ENCODE measurements around the gene RILPL2.
"Not testable (repeated sequence)": the region's sequence is repeated elsewhere in the genome, so short reads cannot be mapped to it uniquely, and the experiment has no call there.

The RILPL2 gene

DNA sequence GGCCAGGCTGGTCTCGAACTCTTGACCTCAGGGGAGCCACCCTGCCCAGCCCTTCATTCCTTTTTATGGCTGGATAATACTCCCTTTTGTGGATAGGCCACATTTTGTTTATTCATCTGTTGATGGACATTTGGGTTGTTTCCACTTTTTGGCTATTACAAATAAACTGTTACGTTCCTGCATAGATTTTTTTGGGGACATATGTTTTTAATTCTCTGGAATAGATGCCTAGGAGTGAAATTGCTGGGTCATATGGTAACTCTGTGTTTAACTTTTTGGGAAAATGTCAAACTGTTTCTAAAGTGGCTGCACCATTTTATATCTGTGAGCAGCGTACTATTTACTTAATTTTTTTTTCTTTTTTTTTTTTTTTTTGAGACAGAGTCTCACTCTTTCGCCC is 42.7 kb downstream of the RILPL2 start:
- no peak overlapping the region for H3K27ac ChIP-seq (ENCODE audit: low read depth, low read length)
- peaks cover 32 to 67% of the 10 kb centered on the region in 2 donors for H3K36me3 ChIP-seq (ENCODE audit: control insufficient read depth in 1 of 2, insufficient read depth in 2 of 2, low read length in 2 of 2)
- H3K4me1 ChIP-seq (ENCODE audit: control insufficient read depth in 1 of 2, insufficient read depth in 2 of 2, low read length in 2 of 2): peaks cover 5 to 8% of the 10 kb centered on the region in 2 donors

DNA sequence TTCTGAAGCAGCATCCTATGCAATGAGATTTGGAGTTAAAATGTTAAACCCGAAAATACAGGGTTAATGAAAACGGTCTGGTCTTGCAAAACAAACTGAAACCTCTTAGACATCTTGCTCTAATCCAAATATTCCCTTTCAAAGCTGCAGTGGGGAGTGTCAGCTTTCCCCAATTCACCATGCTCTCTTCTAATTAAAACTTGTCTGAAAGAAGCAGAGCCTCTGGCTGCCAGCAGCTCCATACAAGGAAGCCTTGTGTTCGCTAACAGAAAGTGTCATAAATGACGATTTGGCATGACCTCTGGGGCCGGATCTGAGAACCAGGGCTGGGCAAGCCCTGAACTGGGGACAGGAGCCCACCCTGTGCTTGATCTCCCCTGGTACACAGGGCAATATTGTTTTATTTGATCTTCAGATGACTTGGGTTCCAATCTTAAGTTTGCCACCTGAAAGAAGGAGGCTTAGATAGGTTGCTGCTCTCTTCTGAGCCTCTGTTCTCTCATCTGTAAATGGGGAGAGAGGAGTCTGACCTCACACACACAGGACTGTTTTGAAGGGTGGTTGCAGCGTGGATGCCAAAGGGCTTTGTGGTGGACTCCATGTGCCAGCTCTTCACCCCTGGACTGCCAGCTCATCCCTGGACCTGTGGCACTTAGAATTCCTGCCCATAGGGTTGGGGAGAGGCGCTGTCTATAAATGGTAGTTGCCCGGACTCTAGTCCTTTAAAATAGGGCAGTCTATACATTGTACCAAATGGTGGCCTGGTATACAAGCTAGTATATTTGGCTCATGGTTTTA is 44.7 kb downstream of the RILPL2 start:
- H3K9ac ChIP-seq (ENCODE audit: low read depth in 1 of 2, low read length in 2 of 2): no peak overlapping the region
- H3K9me3 ChIP-seq (ENCODE audit: control insufficient read depth in 1 of 2, low read length in 2 of 2): no peaks in the 10 kb centered on the region
- no peaks in the 10 kb centered on the region for H3K27me3 ChIP-seq (ENCODE audit: control insufficient read depth in 1 of 2, insufficient read depth in 2 of 2, low read length in 2 of 2)
- H3K36me3 ChIP-seq (ENCODE audit: control insufficient read depth in 1 of 2, insufficient read depth in 2 of 2, low read length in 2 of 2): peaks cover 28 to 53% of the 10 kb centered on the region in 2 donors
- no peak overlapping the region for H3K4me3 ChIP-seq (ENCODE audit: low read depth in 1 of 2, low read length in 2 of 2)
- H3K27ac ChIP-seq (ENCODE audit: low read depth, low read length): no peak overlapping the region
- H3K4me1 ChIP-seq (ENCODE audit: control insufficient read depth in 1 of 2, insufficient read depth in 2 of 2, low read length in 2 of 2): peaks cover 18 to 21% of the 10 kb centered on the region in 2 donors

More for the DNA sequence above, 42.7 kb downstream of the RILPL2 start:
- Histone ChIP-seq H3K9ac (ENCODE audit: low read depth in 1 of 2, low read length in 2 of 2) (no peak overlapping the region), H3K27me3 (ENCODE audit: control insufficient read depth in 1 of 2, insufficient read depth in 2 of 2, low read length in 2 of 2) (no peaks in the 10 kb centered on the region), H3K4me3 (ENCODE audit: low read depth in 1 of 2, low read length in 2 of 2) (no peak overlapping the region), H3K9me3 (ENCODE audit: control insufficient read depth in 1 of 2, low read length in 2 of 2) (no peaks in the 10 kb centered on the region)

DNA sequence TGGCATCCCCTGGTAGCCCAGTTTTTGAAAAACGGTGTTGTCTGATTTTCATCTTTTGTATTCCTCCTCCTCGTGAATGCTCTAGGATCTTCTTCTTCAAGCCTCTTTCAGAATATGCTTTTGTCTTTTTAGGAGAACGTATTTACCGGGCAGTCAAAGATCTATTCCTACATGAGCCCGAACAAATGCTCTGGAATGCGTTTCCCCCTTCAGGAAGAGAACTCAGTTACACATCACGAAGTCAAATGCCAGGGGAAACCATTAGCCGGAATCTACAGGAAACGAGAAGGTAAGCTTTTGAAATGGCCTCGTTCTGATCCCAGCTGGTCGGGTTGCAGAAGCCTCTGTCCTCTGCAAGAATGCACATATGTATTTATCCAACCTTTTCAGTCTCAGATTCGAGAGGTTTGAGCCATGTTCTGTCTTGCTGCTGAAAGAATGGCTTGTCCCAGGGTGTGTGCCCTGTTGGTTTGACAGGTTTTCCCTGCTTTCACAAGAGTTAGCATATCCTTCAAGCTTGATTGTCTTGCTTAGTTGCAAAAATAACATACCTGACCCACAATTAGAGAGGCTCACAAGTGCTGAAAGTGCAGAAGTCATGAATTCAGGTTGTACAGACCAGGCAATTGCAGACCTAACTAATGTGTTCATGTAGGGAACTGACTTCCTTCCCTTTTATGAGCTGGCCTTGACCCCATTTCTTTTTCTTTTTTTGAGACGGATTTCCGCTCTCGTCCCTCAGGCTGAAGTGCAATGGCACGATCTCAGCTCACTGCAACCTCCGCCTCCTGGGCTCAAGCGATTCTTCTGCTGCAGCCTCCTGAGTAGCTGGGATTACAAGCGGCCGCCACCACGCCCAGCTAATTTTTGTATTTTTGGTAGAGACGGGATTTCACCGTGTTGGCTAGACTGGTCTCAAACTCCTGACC is 45.7 kb downstream of the RILPL2 start:
- no peak overlapping the region for H3K27ac ChIP-seq (ENCODE audit: low read depth, low read length)
- H3K4me1 ChIP-seq (ENCODE audit: control insufficient read depth in 1 of 2, insufficient read depth in 2 of 2, low read length in 2 of 2): peaks cover 18 to 27% of the 10 kb centered on the region in 2 donors
- H3K9me3 ChIP-seq (ENCODE audit: control insufficient read depth in 1 of 2, low read length in 2 of 2): no peaks in the 10 kb centered on the region
- peak overlapping the region; percentile 70 to 73 for H3K4me3 ChIP-seq (ENCODE audit: low read depth in 1 of 2, low read length in 2 of 2)
- no peaks in the 10 kb centered on the region for H3K27me3 ChIP-seq (ENCODE audit: control insufficient read depth in 1 of 2, insufficient read depth in 2 of 2, low read length in 2 of 2)
- peaks cover 20 to 43% of the 10 kb centered on the region in 2 donors for H3K36me3 ChIP-seq (ENCODE audit: control insufficient read depth in 1 of 2, insufficient read depth in 2 of 2, low read length in 2 of 2)
- peak overlapping the region in 1 of 2 donors; percentile 50 for H3K9ac ChIP-seq (ENCODE audit: low read depth in 1 of 2, low read length in 2 of 2)

DNA sequence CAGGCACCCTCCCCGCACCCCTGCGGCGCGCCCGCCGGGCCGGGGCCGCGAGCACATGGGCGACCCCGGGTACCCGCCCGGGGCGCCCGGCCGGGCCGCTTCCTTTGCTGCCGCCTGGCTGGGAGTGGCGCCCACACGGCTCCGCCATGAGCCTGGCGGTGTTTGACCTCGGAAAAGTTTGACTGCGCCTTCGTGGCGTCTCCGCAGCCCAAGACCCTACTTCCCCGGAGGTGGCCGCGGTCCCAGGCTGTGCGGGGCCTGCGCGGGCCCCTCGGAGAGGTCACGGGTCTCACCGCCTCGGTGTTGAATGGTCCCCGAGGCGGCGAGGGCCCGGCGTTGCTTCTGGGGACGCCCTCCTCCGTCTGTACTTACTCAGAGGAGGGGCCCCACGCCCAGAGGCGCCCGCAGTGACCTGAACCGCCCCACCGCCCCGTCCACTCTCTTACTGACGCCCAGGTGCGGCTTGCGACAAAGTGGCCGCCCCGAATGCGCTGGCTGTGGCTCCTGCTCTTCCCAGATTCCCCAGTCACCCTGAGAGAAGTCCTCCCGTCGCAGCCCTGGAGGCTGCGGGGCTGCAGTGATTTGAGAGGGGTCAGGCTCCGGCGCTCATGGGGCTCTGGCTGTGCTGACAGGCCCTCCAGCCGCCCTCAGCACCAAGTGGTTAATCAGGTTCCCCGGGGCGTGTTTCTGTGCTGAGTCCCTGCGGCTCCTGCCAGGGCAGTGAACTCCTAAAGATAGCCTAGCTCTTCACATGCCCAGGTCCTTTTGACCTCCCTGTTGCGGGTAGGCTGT is 46.7 kb downstream of the RILPL2 start:
- Histone ChIP-seq H3K36me3 (ENCODE audit: control insufficient read depth in 1 of 2, insufficient read depth in 2 of 2, low read length in 2 of 2) (peaks cover 15 to 35% of the 10 kb centered on the region in 2 donors), H3K9me3 (ENCODE audit: control insufficient read depth in 1 of 2, low read length in 2 of 2) (no peaks in the 10 kb centered on the region), H3K4me3 (ENCODE audit: low read depth in 1 of 2, low read length in 2 of 2) (peak overlapping the region; percentile 70 to 73), H3K27ac (ENCODE audit: low read depth, low read length) (peak overlapping the region; percentile 55), H3K27me3 (ENCODE audit: control insufficient read depth in 1 of 2, insufficient read depth in 2 of 2, low read length in 2 of 2) (no peaks in the 10 kb centered on the region), H3K4me1 (ENCODE audit: control insufficient read depth in 1 of 2, insufficient read depth in 2 of 2, low read length in 2 of 2) (peaks cover 21 to 29% of the 10 kb centered on the region in 2 donors), H3K9ac (ENCODE audit: low read depth in 1 of 2, low read length in 2 of 2) (peak overlapping the region; percentile 50 to 64)

GRCh38 chr12:123388951-123389559 is 47.4 kb downstream of the RILPL2 start:
- Histone ChIP-seq H3K4me3 (ENCODE audit: low read depth in 1 of 2, low read length in 2 of 2) (peak overlapping the region; percentile 70 to 73), H3K36me3 (ENCODE audit: control insufficient read depth in 1 of 2, insufficient read depth in 2 of 2, low read length in 2 of 2) (peaks cover 10 to 28% of the 10 kb centered on the region in 2 donors), H3K9ac (ENCODE audit: low read depth in 1 of 2, low read length in 2 of 2) (no peak overlapping the region), H3K9me3 (ENCODE audit: control insufficient read depth in 1 of 2, low read length in 2 of 2) (no peaks in the 10 kb centered on the region), H3K27ac (ENCODE audit: low read depth, low read length) (no peak overlapping the region), H3K27me3 (ENCODE audit: control insufficient read depth in 1 of 2, insufficient read depth in 2 of 2, low read length in 2 of 2) (no peaks in the 10 kb centered on the region), H3K4me1 (ENCODE audit: control insufficient read depth in 1 of 2, insufficient read depth in 2 of 2, low read length in 2 of 2) (peaks cover 24 to 34% of the 10 kb centered on the region in 2 donors)

- Histone ChIP-seq H3K9ac (ENCODE audit: low read depth in 1 of 2, low read length in 2 of 2) (peak overlapping the region; percentile 76 to 89), H3K4me1 (ENCODE audit: control insufficient read depth in 1 of 2, insufficient read depth in 2 of 2, low read length in 2 of 2) (peaks cover 24 to 34% of the 10 kb centered on the region in 2 donors), H3K27ac (ENCODE audit: low read depth, low read length) (peak overlapping the region; percentile 74), H3K27me3 (ENCODE audit: control insufficient read depth in 1 of 2, insufficient read depth in 2 of 2, low read length in 2 of 2) (no peaks in the 10 kb centered on the region), H3K36me3 (ENCODE audit: control insufficient read depth in 1 of 2, insufficient read depth in 2 of 2, low read length in 2 of 2) (peaks cover 10 to 25% of the 10 kb centered on the region in 2 donors), H3K4me3 (ENCODE audit: low read depth in 1 of 2, low read length in 2 of 2) (peak overlapping the region; percentile 81 to 88), H3K9me3 (ENCODE audit: control insufficient read depth in 1 of 2, low read length in 2 of 2) (no peaks in the 10 kb centered on the region)
These were observed 48.1 kb downstream of the RILPL2 start for GRCh38 chr12:123388177-123388950.

DNA sequence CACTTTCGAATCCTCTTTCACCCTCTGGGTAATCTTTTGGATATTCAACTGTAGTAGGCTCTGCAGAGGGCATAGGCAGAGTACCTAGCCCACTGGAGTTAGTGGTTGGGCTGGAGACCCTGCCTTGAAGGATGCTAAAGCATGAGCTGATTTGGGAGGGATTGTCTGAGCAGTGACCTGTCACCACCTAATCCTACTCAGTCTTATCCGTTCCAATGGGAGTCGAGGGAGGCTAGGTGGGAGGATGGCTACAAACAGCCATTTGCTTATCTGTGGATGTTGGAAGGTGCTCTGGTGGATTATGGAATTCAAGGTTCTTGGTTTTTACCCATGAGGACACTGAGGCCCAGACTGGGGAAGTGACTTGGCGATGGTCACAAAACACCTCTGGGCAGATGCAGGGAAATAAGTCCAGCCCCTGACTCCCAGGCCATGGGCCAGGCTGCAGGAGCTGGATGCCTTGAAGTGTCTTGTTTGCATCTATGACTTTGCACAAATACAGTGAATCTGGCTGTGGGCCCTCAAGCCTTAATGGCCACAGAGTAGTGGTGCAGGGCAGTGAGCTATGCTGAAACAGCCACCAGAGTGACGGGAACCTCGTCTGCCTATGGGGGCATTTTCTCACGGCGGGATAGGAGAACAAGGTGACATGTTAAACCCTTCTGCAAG is 48.8 kb downstream of the RILPL2 start:
- H3K9me3 ChIP-seq (ENCODE audit: control insufficient read depth in 1 of 2, low read length in 2 of 2): no peaks in the 10 kb centered on the region
- H3K27me3 ChIP-seq (ENCODE audit: control insufficient read depth in 1 of 2, insufficient read depth in 2 of 2, low read length in 2 of 2): no peaks in the 10 kb centered on the region
- peak overlapping the region; percentile 74 for H3K27ac ChIP-seq (ENCODE audit: low read depth, low read length)
- H3K4me1 ChIP-seq (ENCODE audit: control insufficient read depth in 1 of 2, insufficient read depth in 2 of 2, low read length in 2 of 2): peaks cover 24 to 34% of the 10 kb centered on the region in 2 donors
- H3K9ac ChIP-seq (ENCODE audit: low read depth in 1 of 2, low read length in 2 of 2): peak overlapping the region; percentile 76 to 89
- peaks cover 10 to 20% of the 10 kb centered on the region in 2 donors for H3K36me3 ChIP-seq (ENCODE audit: control insufficient read depth in 1 of 2, insufficient read depth in 2 of 2, low read length in 2 of 2)
- peak overlapping the region; percentile 81 to 88 for H3K4me3 ChIP-seq (ENCODE audit: low read depth in 1 of 2, low read length in 2 of 2)

- H3K4me1 ChIP-seq (ENCODE audit: control insufficient read depth in 1 of 2, insufficient read depth in 2 of 2, low read length in 2 of 2): peaks cover 23 to 33% of the 10 kb centered on the region in 2 donors
These were observed 50.9 kb downstream of the RILPL2 start for GRCh38 chr12:123385536-123385935.

More at GRCh38 chr12:123385536-123385935, 50.9 kb downstream of the RILPL2 start:
- H3K36me3 ChIP-seq (ENCODE audit: control insufficient read depth in 1 of 2, insufficient read depth in 2 of 2, low read length in 2 of 2); H3K9ac ChIP-seq (ENCODE audit: low read depth in 1 of 2, low read length in 2 of 2); H3K9me3 ChIP-seq (ENCODE audit: control insufficient read depth in 1 of 2, low read length in 2 of 2); H3K27ac ChIP-seq (ENCODE audit: low read depth, low read length); H3K4me3 ChIP-seq (ENCODE audit: low read depth in 1 of 2, low read length in 2 of 2); H3K27me3 ChIP-seq (ENCODE audit: control insufficient read depth in 1 of 2, insufficient read depth in 2 of 2, low read length in 2 of 2): not testable (repeated sequence)
